ENCODE data around the gene LONP2.
"Not testable (repeated sequence)": the region's sequence is repeated elsewhere in the genome, so short reads cannot be mapped to it uniquely, and the experiment has no call there.

Gene LONP2

GRCh38 chr16:48393485-48394354 lies 149.6 kb downstream of the LONP2 start:
- DNase-seq (ENCODE audit: low read depth in 3 of 3) = no peak

- no peak for DNase-seq (ENCODE audit: low read depth in 3 of 3)
Measured at GRCh38 chr16:48394355-48394703, 150.2 kb downstream of the LONP2 start.

- no peak for DNase-seq (ENCODE audit: low read depth in 3 of 3)
Measured at GRCh38 chr16:48395375-48395774, 151.3 kb downstream of the LONP2 start.

GRCh38 chr16:48402547-48402946 lies 158.4 kb downstream of the LONP2 start:
- DNase-seq (ENCODE audit: low read depth in 3 of 3) = not testable (repeated sequence)

GRCh38 chr16:48405153-48405552 lies 161.1 kb downstream of the LONP2 start:
- no peak for DNase-seq (ENCODE audit: low read depth in 3 of 3)

- no peak for DNase-seq (ENCODE audit: low read depth in 3 of 3)
Measured at GRCh38 chr16:48405907-48406306, 161.8 kb downstream of the LONP2 start.
